IMR-90 (cell line): ENCODE results near the gene KICS2. TPM values are rescaled to one million over a fixed set of nuclear protein-coding genes. Genes with fewer than 3 reads are reported as not detected.

Experiments used
- ATAC-seq: fragments of 200-7000 bp; cut with Tn5 transposase; 2 replicates; pipeline ENCODE4 v1.9.1; 2020; ENCODE audit warnings: low read depth, mild to moderate bottlenecking, moderate library complexity
- BruUV-seq: library from RNA; stranded (reverse); fragments of 400-500 nt; replicated peaks from 2 replicates; lab custom pipeline; 2021; lab: Mats Ljungman, UMichigan
- CTCF ChIA-PET: fragments of 300-600 bp; formaldehyde crosslinking; extraction: SDS; loops from one replicate; lab custom pipeline; 2021; ENCODE audit warnings: antibody characterized with exemption; lab: Yijun Ruan, JAX
- POLR2A ChIA-PET: fragments of 300-600 bp; sonication (Branson Sonifier 250); formaldehyde crosslinking; loops from one replicate; lab custom pipeline; 2022; ENCODE audit warnings: antibody characterized with exemption; ENCODE audit not compliant: unreplicated experiment; lab: Charles Lee
- DNase-seq: peaks from one replicate; pipeline ENCODE4 v3.0.0; 2013
- H2AFZ ChIP-seq: replicated peaks from 2 replicates; pipeline ENCODE3; 2013; ENCODE audit warnings: low read length, mild to moderate bottlenecking; ENCODE audit not compliant: poor library complexity
- H2AK5ac ChIP-seq: 2 replicates; pipeline ENCODE4 v1.6.1; 2013; ENCODE audit warnings: low read depth, low read length, inconsistent platforms
- H2AK9ac ChIP-seq: replicated peaks from 2 replicates; pipeline ENCODE3; 2013; ENCODE audit warnings: mild to moderate bottlenecking, low read depth, low read length, moderate library complexity; ENCODE audit not compliant: poor library complexity
- H2BK120ac ChIP-seq: 2 replicates; pipeline ENCODE4 v1.6.1; 2013; ENCODE audit warnings: low read depth, low read length, inconsistent platforms
- H2BK15ac ChIP-seq: 3 replicates; pipeline ENCODE4 v1.6.1; 2013; ENCODE audit warnings: low read depth, low read length, inconsistent platforms
- H2BK20ac ChIP-seq: 2 replicates; pipeline ENCODE4 v1.6.1; 2013; ENCODE audit warnings: low read depth, mild to moderate bottlenecking, inconsistent platforms, low read length, moderate library complexity
- H2BK5ac ChIP-seq: 2 replicates; pipeline ENCODE4 v1.6.1; 2013; ENCODE audit warnings: mild to moderate bottlenecking, low read depth, low read length, inconsistent platforms; ENCODE audit not compliant: poor library complexity, severe bottlenecking
- H3K14ac ChIP-seq: replicated peaks from 2 replicates; pipeline ENCODE4 v1.6.1; 2013; ENCODE audit warnings: low read depth, low read length, inconsistent platforms
- H3K18ac ChIP-seq: 2 replicates; pipeline ENCODE4 v1.6.1; 2013; ENCODE audit warnings: low read depth, low read length, control low read depth
- H3K23ac ChIP-seq: 2 replicates; pipeline ENCODE4 v1.6.1; 2013; ENCODE audit warnings: low read depth, low read length, inconsistent platforms
- H3K27ac ChIP-seq: 2 replicates; pipeline ENCODE4 v1.5.1; 2013; ENCODE audit warnings: mild to moderate bottlenecking, control low read depth, low read length; ENCODE audit not compliant: insufficient read depth
- H3K27me3 ChIP-seq: 2 replicates; pipeline ENCODE4 v1.6.1; 2013; ENCODE audit warnings: low read length; ENCODE audit not compliant: control insufficient read depth, insufficient read depth
- H3K36me3 ChIP-seq: 2 replicates; pipeline ENCODE4 v1.6.1; 2013; ENCODE audit warnings: low read length, mixed read lengths; ENCODE audit not compliant: control insufficient read depth, insufficient read depth
- H3K4ac ChIP-seq: 2 replicates; pipeline ENCODE4 v1.6.1; 2013; ENCODE audit warnings: low read depth, low read length, inconsistent platforms
- H3K4me1 ChIP-seq: 2 replicates; pipeline ENCODE4 v1.6.1; 2013; ENCODE audit warnings: low read length, mixed read lengths; ENCODE audit not compliant: control insufficient read depth, insufficient read depth
- H3K4me2 ChIP-seq: 2 replicates; pipeline ENCODE4 v1.6.1; 2013; ENCODE audit warnings: low read depth, mild to moderate bottlenecking, control low read depth, low read length, moderate library complexity
- H3K4me3 ChIP-seq: 2 replicates; pipeline ENCODE4 v1.5.1; 2013; ENCODE audit warnings: low read depth, mild to moderate bottlenecking, control low read depth, low read length, moderate library complexity; ENCODE audit not compliant: insufficient read depth
- H3K56ac ChIP-seq: 2 replicates; pipeline ENCODE4 v1.6.1; 2013; ENCODE audit warnings: low read length, inconsistent platforms; ENCODE audit not compliant: insufficient read depth; ENCODE audit errors: extremely low read depth
- H3K79me1 ChIP-seq, 2 experiments: 2 replicates each; pipeline ENCODE4 v1.6.1; 2013; ENCODE audit warnings: low read length in 2 of 2, inconsistent platforms in 1 of 2, low read depth in 1 of 2
- H3K9ac ChIP-seq: 2 replicates; pipeline ENCODE4 v1.6.1; 2013; ENCODE audit warnings: low read depth, low read length, control low read depth
- H3K9me1 ChIP-seq: 2 replicates; pipeline ENCODE4 v1.6.1; 2013; ENCODE audit warnings: low read length, inconsistent platforms; ENCODE audit not compliant: insufficient read depth
- H3K9me3 ChIP-seq: 2 replicates; pipeline ENCODE4 v1.6.1; 2013; ENCODE audit warnings: low read length; ENCODE audit not compliant: control insufficient read depth, insufficient read depth
- H4K20me1 ChIP-seq: 2 replicates; pipeline ENCODE4 v1.6.1; 2013; ENCODE audit warnings: low read length, inconsistent platforms; ENCODE audit not compliant: insufficient read depth
- H4K5ac ChIP-seq: 2 replicates; pipeline ENCODE4 v1.6.1; 2013; ENCODE audit warnings: mild to moderate bottlenecking, low read depth, low read length, control low read depth
- H4K8ac ChIP-seq, 2 experiments: 2 replicates each; pipeline ENCODE4 v1.6.1; 2013; ENCODE audit warnings: low read depth in 2 of 2, low read length in 2 of 2, control low read depth in 1 of 2, inconsistent platforms in 1 of 2
- H4K91ac ChIP-seq: 2 replicates; pipeline ENCODE4 v1.6.1; 2013; ENCODE audit warnings: low read depth, low read length, inconsistent platforms; ENCODE audit not compliant: insufficient read depth
- CHD1 ChIP-seq: IDR thresholded peaks from 2 replicates; pipeline ENCODE4 v1.6.1; 2012; ENCODE audit warnings: low read depth, low read length, improper control_type of control experiment
- ELK1 ChIP-seq: fragments of 150-350 bp; IDR thresholded peaks from 2 replicates; pipeline ENCODE4 v1.6.1; 2016; ENCODE audit warnings: low read depth, mild to moderate bottlenecking, low read length, moderate library complexity, borderline replicate concordance
- MAFK ChIP-seq: IDR thresholded peaks from 2 replicates; pipeline ENCODE4 v1.6.1; 2012; ENCODE audit warnings: low read depth, low read length, improper control_type of control experiment
- MAZ ChIP-seq: IDR thresholded peaks from 2 replicates; pipeline ENCODE4 v1.6.1; 2012; ENCODE audit warnings: low read depth, mild to moderate bottlenecking, low read length, improper control_type of control experiment, moderate library complexity, borderline replicate concordance
- NFE2L2 ChIP-seq: fragments of 150-350 bp; IDR thresholded peaks from 2 replicates; pipeline ENCODE4 v1.6.1; 2016; ENCODE audit warnings: low read depth, mild to moderate bottlenecking, low read length
- POLR2A ChIP-seq: IDR thresholded peaks from 2 replicates; pipeline ENCODE4 v1.6.1; 2012; ENCODE audit warnings: mild to moderate bottlenecking, low read depth, low read length
- RCOR1 ChIP-seq: IDR thresholded peaks from 2 replicates; pipeline ENCODE4 v1.6.1; 2012; ENCODE audit warnings: mild to moderate bottlenecking, low read length, improper control_type of control experiment; ENCODE audit not compliant: insufficient replicate concordance
- RFX5 ChIP-seq: IDR thresholded peaks from 2 replicates; pipeline ENCODE4 v1.8.0; 2012; ENCODE audit warnings: low read depth, mild to moderate bottlenecking, low read length, moderate library complexity
- WGBS, 2 experiments: methylation state at CpG; one replicate each; pipeline versions ENCODE4 v1.1.5 to v1.1.7; 2013; ENCODE audit warnings: missing lambda C conversion rate in 2 of 2; ENCODE audit not compliant: insufficient read length in 1 of 2; ENCODE audit errors: extremely low coverage in 2 of 2; 5-methylcytosine and 5-hydroxymethylcytosine counted together
- dilution Hi-C: fragments of 300-500 bp; cut with HindIII; formaldehyde crosslinking; loops from one replicate; pipeline ENCODE4 v1.14.3; 2018; ENCODE audit warnings: low sequenced_read_pairs; ENCODE audit not compliant: unreplicated experiment
- in situ Hi-C: fragments of 300-500 bp; cut with MboI; formaldehyde crosslinking; loops from 3 replicates; pipeline ENCODE4 v1.14.3; 2019; ENCODE audit warnings: low sequenced_read_pairs, inconsistent platforms, mixed read lengths
- intact Hi-C: fragments of 100-400 bp; cut with micrococcal nuclease; formaldehyde crosslinking; loops from 2 replicates; pipeline ENCODE4 v1.10.0; 2022
- polyA plus RNA-seq, 3 experiments: library from polyadenylated mRNA; depleted of rRNA; stranded (reverse); fragments of >200 nt; gene quantifications; 2 replicates each; pipeline ENCODE4 v1.2.3, GENCODE V29; 2012; ENCODE audit warnings: low replicate concordance in 1 of 3
- total RNA-seq: library from RNA; depleted of rRNA; stranded (reverse); fragments of >200 nt; gene quantifications from 2 replicates; pipeline ENCODE4 v1.2.3, GENCODE V29; 2012
- TF ChIP-seq, protein P1 (sequence below): conservative IDR thresholded peaks from 2 replicates; pipeline ENCODE4 v1.5.1; 2012; ENCODE audit warnings: mild to moderate bottlenecking, low read depth, low read length, improper control_type of control experiment
- TF ChIP-seq, protein P2 (sequence below): fragments of 150-350 bp; IDR thresholded peaks from 2 replicates; pipeline ENCODE4 v1.6.1; 2017; ENCODE audit warnings: mild to moderate bottlenecking, antibody characterized with exemption, low read length, low read depth

The KICS2 gene
- total and polyA plus RNA-seq, 2 of the 4 experiments (the other 2 are of a cell fraction), result 2.4 to 6.1 TPM

- dilution Hi-C loops (no loop called here), intact Hi-C loops (loop anchor here (5.0 to 10.0 kb wide), 3 partner anchors 73 to 169 kb away; no protein-coding TSS in a partner anchor), in situ Hi-C loops (no loop called here)
- DNase-seq (no peak), ATAC-seq (no peak)
- POLR2A ChIA-PET, result no interaction called here
- TF ChIP-seq, protein P1, sequence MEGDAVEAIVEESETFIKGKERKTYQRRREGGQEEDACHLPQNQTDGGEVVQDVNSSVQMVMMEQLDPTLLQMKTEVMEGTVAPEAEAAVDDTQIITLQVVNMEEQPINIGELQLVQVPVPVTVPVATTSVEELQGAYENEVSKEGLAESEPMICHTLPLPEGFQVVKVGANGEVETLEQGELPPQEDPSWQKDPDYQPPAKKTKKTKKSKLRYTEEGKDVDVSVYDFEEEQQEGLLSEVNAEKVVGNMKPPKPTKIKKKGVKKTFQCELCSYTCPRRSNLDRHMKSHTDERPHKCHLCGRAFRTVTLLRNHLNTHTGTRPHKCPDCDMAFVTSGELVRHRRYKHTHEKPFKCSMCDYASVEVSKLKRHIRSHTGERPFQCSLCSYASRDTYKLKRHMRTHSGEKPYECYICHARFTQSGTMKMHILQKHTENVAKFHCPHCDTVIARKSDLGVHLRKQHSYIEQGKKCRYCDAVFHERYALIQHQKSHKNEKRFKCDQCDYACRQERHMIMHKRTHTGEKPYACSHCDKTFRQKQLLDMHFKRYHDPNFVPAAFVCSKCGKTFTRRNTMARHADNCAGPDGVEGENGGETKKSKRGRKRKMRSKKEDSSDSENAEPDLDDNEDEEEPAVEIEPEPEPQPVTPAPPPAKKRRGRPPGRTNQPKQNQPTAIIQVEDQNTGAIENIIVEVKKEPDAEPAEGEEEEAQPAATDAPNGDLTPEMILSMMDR, result no peak
- no peak for TF ChIP-seq RCOR1
- no peak for TF ChIP-seq NFE2L2
- TF ChIP-seq ELK1, result no peak
- TF ChIP-seq, protein P2, sequence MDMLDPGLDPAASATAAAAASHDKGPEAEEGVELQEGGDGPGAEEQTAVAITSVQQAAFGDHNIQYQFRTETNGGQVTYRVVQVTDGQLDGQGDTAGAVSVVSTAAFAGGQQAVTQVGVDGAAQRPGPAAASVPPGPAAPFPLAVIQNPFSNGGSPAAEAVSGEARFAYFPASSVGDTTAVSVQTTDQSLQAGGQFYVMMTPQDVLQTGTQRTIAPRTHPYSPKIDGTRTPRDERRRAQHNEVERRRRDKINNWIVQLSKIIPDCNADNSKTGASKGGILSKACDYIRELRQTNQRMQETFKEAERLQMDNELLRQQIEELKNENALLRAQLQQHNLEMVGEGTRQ, result no peak
- no peak for TF ChIP-seq POLR2A
- no peak for TF ChIP-seq CHD1
- no peak for TF ChIP-seq MAZ
- TF ChIP-seq RFX5, result no peak
- no peak for TF ChIP-seq MAFK
- H3K4me3 ChIP-seq, result no peak overlapping the region
- H4K5ac ChIP-seq, result no peak overlapping the region
- BruUV-seq, result no TSS peak
- H3K14ac ChIP-seq, result peak overlapping the region; percentile 54
- H4K8ac ChIP-seq, result peak overlapping the region; percentile 27 to 30; a peak in 3 of 4 replicates
- H2BK20ac ChIP-seq, result peak overlapping the region; percentile 35
- peak overlapping the region; percentile 58 for H4K91ac ChIP-seq
- peaks cover 26% of the 10 kb centered on the region for H3K4me1 ChIP-seq
- H2BK15ac ChIP-seq, result peak overlapping the region; percentile 68; the same call in 2 of the 3 replicates
- H2BK5ac ChIP-seq, result peak overlapping the region; percentile 38
- H3K27me3 ChIP-seq, result no peaks in the 10 kb centered on the region
- H3K18ac ChIP-seq, result peak overlapping the region; percentile 69
- peak overlapping the region; percentile 36; the same call in 1 of the 2 replicates for H3K56ac ChIP-seq
- no peak overlapping the region for H2AK9ac ChIP-seq
- WGBS, 2 experiments, result no CpG with 5 or more reads among the region's 1 CpG
- no peak overlapping the region for H3K4me2 ChIP-seq
- peaks cover 0 to 25% of the 10 kb centered on the region in 2 experiments; a peak in 2 of 4 replicates for H3K79me1 ChIP-seq
- peak overlapping the region; percentile 78 for H2BK120ac ChIP-seq
- peaks cover 10% of the 10 kb centered on the region for H3K9me1 ChIP-seq
- H3K27ac ChIP-seq, result no peak overlapping the region
- no peak overlapping the region for H2AFZ ChIP-seq
- no peaks in the 10 kb centered on the region for H4K20me1 ChIP-seq
- H3K23ac ChIP-seq, result peak overlapping the region; percentile 28; the same call in 1 of the 2 replicates
- H2AK5ac ChIP-seq, result peak overlapping the region; percentile 90
- H3K36me3 ChIP-seq, result no peaks in the 10 kb centered on the region
- CTCF ChIA-PET, result interaction anchor here (1.1 kb wide), 1 partner anchor 80 kb away, joined by 3 read pairs; no protein-coding TSS in a partner anchor
- H3K4ac ChIP-seq, result peak overlapping the region; percentile 57
- no peak overlapping the region for H3K9ac ChIP-seq
- H3K9me3 ChIP-seq, result no peaks in the 10 kb centered on the region
Observed at GRCh38 chr12:64184216-64184615, 37.9 kb downstream of the KICS2 start.
